Liver (tissue), 9 donors: Measurements from ENCODE around the gene SERPINE2. TPM values are rescaled to one million over a fixed set of nuclear protein-coding genes. Genes with fewer than 3 reads are reported as not detected.

Source experiments
- DNase-seq: peaks from one replicate; pipeline ENCODE4 v3.0.0-alpha.2; 2017; ENCODE audit warnings: low spot score
- H3K27ac ChIP-seq, 2 donors: one replicate each; pipeline ENCODE4 v1.7.0; 2013; ENCODE audit warnings: inconsistent platforms in 2 of 2, low read length in 2 of 2, control low read depth in 1 of 2, low read depth in 1 of 2, mild to moderate bottlenecking in 1 of 2
- H3K27me3 ChIP-seq, 4 donors: one replicate each; pipeline versions ENCODE4 v1.6.1 to v1.7.0; 2013; ENCODE audit warnings: low read length in 3 of 4, inconsistent platforms in 1 of 4, mild to moderate bottlenecking in 1 of 4, moderate library complexity in 1 of 4; ENCODE audit not compliant: control insufficient read depth in 4 of 4, insufficient read depth in 4 of 4
- H3K36me3 ChIP-seq, 4 donors: one replicate each; pipeline versions ENCODE4 v1.6.1 to v1.7.0; 2013; ENCODE audit warnings: low read length in 3 of 4, mild to moderate bottlenecking in 3 of 4, low read depth in 1 of 4, moderate library complexity in 1 of 4; ENCODE audit not compliant: control insufficient read depth in 4 of 4, insufficient read depth in 3 of 4
- H3K4me1 ChIP-seq, 4 donors: one replicate each; pipeline versions ENCODE4 v1.6.1 to v1.7.0; 2013; ENCODE audit warnings: low read length in 3 of 4, mild to moderate bottlenecking in 3 of 4, moderate library complexity in 1 of 4; ENCODE audit not compliant: control insufficient read depth in 4 of 4, insufficient read depth in 4 of 4
- H3K4me3 ChIP-seq, 3 donors: one replicate each; pipeline versions ENCODE4 v1.6.1 to v1.7.0; 2013; ENCODE audit warnings: low read length in 3 of 3, control low read depth in 1 of 3, low read depth in 1 of 3, mild to moderate bottlenecking in 1 of 3
- H3K9ac ChIP-seq, 2 donors: one replicate each; pipeline ENCODE4 v1.7.0; 2013; ENCODE audit warnings: low read length in 2 of 2, mild to moderate bottlenecking in 2 of 2, moderate library complexity in 2 of 2, control low read depth in 1 of 2, low read depth in 1 of 2
- H3K9me3 ChIP-seq, 4 donors: one replicate each; pipeline versions ENCODE4 v1.6.1 to v1.7.0; 2013; ENCODE audit warnings: low read length in 3 of 4; ENCODE audit not compliant: control insufficient read depth in 4 of 4
- EGR1 ChIP-seq, 2 donors: IDR thresholded peaks; 2 replicates each; pipeline ENCODE4 v1.6.1; 2016 to 2018; ENCODE audit warnings: antibody characterized with exemption in 2 of 2, low read depth in 2 of 2
- FOXA2 ChIP-seq: IDR thresholded peaks from 2 replicates; pipeline ENCODE4 v1.6.1; 2016; ENCODE audit warnings: antibody characterized with exemption
- HNF4A ChIP-seq, 2 donors: conservative IDR thresholded peaks; 2 replicates each; pipeline ENCODE4 v1.6.1; 2016; ENCODE audit warnings: antibody characterized with exemption in 2 of 2, mild to moderate bottlenecking in 2 of 2
- HNF4G ChIP-seq: IDR thresholded peaks from 2 replicates; pipeline ENCODE4 v1.6.1; 2016; ENCODE audit warnings: antibody characterized with exemption
- JUND ChIP-seq, 2 donors: IDR thresholded peaks; 2 replicates each; pipeline ENCODE4 v1.6.1; 2016; ENCODE audit warnings: antibody characterized with exemption in 2 of 2
- NR2F2 ChIP-seq: IDR thresholded peaks from 2 replicates; pipeline ENCODE4 v1.6.1; 2016; ENCODE audit warnings: antibody characterized with exemption
- RAD21 ChIP-seq, 2 donors: IDR thresholded peaks; 2 replicates each; pipeline ENCODE4 v1.6.1; 2016; ENCODE audit warnings: antibody characterized with exemption in 2 of 2, mild to moderate bottlenecking in 2 of 2
- RXRA ChIP-seq, 2 donors: IDR thresholded peaks; 2 replicates each; pipeline ENCODE4 v1.6.1; 2017 to 2018; ENCODE audit warnings: antibody characterized with exemption in 2 of 2, mild to moderate bottlenecking in 1 of 2
- ZBTB33 ChIP-seq: IDR thresholded peaks from 2 replicates; pipeline ENCODE4 v1.6.1; 2016; ENCODE audit warnings: antibody characterized with exemption
- WGBS: extraction: QIAGEN DNeasy Blood & Tissue Kit; methylation state at CpG from one replicate; pipeline ENCODE4 v1.1.7; 2013; 5-methylcytosine and 5-hydroxymethylcytosine counted together
- polyA plus RNA-seq, 2 donors: library from polyadenylated mRNA; stranded (reverse) in 1 of 2; unstranded in 1 of 2; fragments of 200-250 nt in 1 of 2; fragments of >200 nt in 1 of 2; fragmentation: Nextera tagmentation in 1 of 2; extraction: Ambion mirVana in 1 of 2; gene quantifications; one replicate each; pipeline versions ENCODE4 v1.2.1 to v1.2.3, GENCODE V29; 2013 to 2015
- total RNA-seq, 2 donors: library from RNA; depleted of rRNA; stranded (reverse); fragments of >200 nt; gene quantifications; one replicate each; pipeline ENCODE4 v1.2.3, GENCODE V29; 2014
- TF ChIP-seq, protein P1 (sequence below): IDR thresholded peaks from 2 replicates; pipeline ENCODE4 v1.6.1; 2016; ENCODE audit warnings: antibody characterized with exemption, mild to moderate bottlenecking
- TF ChIP-seq, protein P2 (sequence below): fragments of 150-350 bp; IDR thresholded peaks from 2 replicates; pipeline ENCODE4 v1.5.1; 2017; ENCODE audit warnings: improper control_type of control experiment, low read depth, low read length; ENCODE audit not compliant: missing input control
- donor health status: healthy.
- donor health status: healthy.
- donor health status: healthy.
- donor health status: healthy.
- donor health status: healthy.

The SERPINE2 gene
- total and polyA plus RNA-seq, 4 donors, result 0.92 to 4.8 (median 2.3) TPM

DNA sequence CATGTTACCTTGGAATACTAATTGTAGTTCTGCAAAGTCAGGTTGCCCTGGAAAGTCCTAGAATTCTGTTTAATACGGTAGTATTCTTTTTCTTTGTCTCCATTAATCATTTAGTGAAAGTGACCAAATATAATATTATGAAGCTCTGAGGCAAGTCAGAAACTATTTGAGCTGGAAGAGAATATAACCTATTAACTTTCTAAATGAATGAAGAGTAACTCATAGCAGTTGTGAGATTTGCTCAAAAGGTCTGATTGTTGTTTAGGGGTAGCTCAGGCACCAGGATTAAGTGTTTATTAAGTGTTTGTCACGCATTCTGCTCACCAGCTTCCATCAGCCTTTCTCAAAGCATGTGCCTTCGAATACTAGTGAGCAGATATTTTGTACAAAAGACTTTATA, 46.7 kb upstream of the SERPINE2 start (continued):
- TF ChIP-seq, protein P1, sequence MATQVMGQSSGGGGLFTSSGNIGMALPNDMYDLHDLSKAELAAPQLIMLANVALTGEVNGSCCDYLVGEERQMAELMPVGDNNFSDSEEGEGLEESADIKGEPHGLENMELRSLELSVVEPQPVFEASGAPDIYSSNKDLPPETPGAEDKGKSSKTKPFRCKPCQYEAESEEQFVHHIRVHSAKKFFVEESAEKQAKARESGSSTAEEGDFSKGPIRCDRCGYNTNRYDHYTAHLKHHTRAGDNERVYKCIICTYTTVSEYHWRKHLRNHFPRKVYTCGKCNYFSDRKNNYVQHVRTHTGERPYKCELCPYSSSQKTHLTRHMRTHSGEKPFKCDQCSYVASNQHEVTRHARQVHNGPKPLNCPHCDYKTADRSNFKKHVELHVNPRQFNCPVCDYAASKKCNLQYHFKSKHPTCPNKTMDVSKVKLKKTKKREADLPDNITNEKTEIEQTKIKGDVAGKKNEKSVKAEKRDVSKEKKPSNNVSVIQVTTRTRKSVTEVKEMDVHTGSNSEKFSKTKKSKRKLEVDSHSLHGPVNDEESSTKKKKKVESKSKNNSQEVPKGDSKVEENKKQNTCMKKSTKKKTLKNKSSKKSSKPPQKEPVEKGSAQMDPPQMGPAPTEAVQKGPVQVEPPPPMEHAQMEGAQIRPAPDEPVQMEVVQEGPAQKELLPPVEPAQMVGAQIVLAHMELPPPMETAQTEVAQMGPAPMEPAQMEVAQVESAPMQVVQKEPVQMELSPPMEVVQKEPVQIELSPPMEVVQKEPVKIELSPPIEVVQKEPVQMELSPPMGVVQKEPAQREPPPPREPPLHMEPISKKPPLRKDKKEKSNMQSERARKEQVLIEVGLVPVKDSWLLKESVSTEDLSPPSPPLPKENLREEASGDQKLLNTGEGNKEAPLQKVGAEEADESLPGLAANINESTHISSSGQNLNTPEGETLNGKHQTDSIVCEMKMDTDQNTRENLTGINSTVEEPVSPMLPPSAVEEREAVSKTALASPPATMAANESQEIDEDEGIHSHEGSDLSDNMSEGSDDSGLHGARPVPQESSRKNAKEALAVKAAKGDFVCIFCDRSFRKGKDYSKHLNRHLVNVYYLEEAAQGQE, result no peak
- TF ChIP-seq ZBTB33, result no peak
- TF ChIP-seq RXRA (IDR thresholded peaks at IDR 0.05), result no peak
- TF ChIP-seq FOXA2, result no peak
- TF ChIP-seq EGR1 (IDR thresholded peaks at IDR 0.05; ENCODE audit: low read depth in 2 of 2), result no peak
- TF ChIP-seq, protein P2, sequence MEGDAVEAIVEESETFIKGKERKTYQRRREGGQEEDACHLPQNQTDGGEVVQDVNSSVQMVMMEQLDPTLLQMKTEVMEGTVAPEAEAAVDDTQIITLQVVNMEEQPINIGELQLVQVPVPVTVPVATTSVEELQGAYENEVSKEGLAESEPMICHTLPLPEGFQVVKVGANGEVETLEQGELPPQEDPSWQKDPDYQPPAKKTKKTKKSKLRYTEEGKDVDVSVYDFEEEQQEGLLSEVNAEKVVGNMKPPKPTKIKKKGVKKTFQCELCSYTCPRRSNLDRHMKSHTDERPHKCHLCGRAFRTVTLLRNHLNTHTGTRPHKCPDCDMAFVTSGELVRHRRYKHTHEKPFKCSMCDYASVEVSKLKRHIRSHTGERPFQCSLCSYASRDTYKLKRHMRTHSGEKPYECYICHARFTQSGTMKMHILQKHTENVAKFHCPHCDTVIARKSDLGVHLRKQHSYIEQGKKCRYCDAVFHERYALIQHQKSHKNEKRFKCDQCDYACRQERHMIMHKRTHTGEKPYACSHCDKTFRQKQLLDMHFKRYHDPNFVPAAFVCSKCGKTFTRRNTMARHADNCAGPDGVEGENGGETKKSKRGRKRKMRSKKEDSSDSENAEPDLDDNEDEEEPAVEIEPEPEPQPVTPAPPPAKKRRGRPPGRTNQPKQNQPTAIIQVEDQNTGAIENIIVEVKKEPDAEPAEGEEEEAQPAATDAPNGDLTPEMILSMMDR, result no peak
- TF ChIP-seq RAD21 (IDR thresholded peaks at IDR 0.05), result no peak
- no peak for TF ChIP-seq HNF4G
- TF ChIP-seq JUND (IDR thresholded peaks at IDR 0.05), result no peak

DNA sequence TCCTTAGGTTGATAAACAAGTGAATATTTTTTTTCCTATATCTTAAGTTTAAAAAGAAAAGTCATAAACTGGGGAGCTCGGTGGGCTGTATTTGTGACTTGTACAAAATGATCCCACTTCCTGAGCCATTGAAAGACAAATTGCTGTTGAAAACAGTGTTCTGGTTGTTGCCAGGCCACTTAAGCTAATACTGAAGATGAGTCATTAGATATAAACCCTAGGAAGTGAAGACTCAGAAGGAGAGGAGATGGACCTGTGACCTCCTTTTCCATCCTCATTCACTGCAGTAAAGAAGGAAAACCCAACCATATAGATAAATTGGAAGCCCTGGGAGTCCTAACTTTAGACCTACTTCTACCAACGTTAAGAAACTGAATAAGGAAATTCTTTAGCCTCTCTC, 46.2 kb upstream of the SERPINE2 start:
- no peaks in the 10 kb centered on the region for H3K9me3 ChIP-seq
- no peak overlapping the region for H3K9ac ChIP-seq
- DNase-seq, result no peak
- H3K36me3 ChIP-seq, result no peaks in the 10 kb centered on the region
- H3K27ac ChIP-seq, result no peak overlapping the region
- WGBS, result 68% methylated on average over 2 of the region's 2 CpGs
- TF ChIP-seq NR2F2 (no peak), FOXA2 (no peak), HNF4A (conservative IDR thresholded peaks at IDR 0.05) (no peak)
- TF ChIP-seq, protein P2, result no peak
- no peak overlapping the region for H3K4me3 ChIP-seq
- H3K27me3 ChIP-seq, result no peaks in the 10 kb centered on the region
- no peaks in the 10 kb centered on the region for H3K4me1 ChIP-seq
